ENCODE results near the gene MAPKAPK5. TPM values are rescaled to one million over a fixed set of nuclear protein-coding genes. Genes with fewer than 3 reads are reported as not detected.
"Not testable (repeated sequence)": the region's sequence is repeated elsewhere in the genome, so short reads cannot be mapped to it uniquely, and the experiment has no call there.

MAPKAPK5 gene
- total RNA-seq, 3 donors from 2014 or later (not counting 1 experiment from before 2014, with no cell fraction given) = 54.8 to 64.9 (median 63.5) TPM

- H3K27ac Mint-ChIP-seq = no peak overlapping the region
- peaks cover 8 to 33% of the 10 kb centered on the region in 2 donors for H3K27me3 Mint-ChIP-seq (ENCODE audit: low read depth in 2 of 2)
- no peaks in the 10 kb centered on the region for H3K9me3 ChIP-seq (ENCODE audit: control insufficient read depth, insufficient read depth, low read length)
- no peaks in the 10 kb centered on the region for H3K36me3 ChIP-seq (ENCODE audit: control insufficient read depth, insufficient read depth, low read length)
- no peaks in the 10 kb centered on the region for H3K36me3 Mint-ChIP-seq
- no peaks in the 10 kb centered on the region for H3K4me1 ChIP-seq (ENCODE audit: control insufficient read depth, insufficient read depth, low read length)
- no peaks in the 10 kb centered on the region for H3K4me1 Mint-ChIP-seq
- H3K4me3 Mint-ChIP-seq = no peak overlapping the region
- no peaks in the 10 kb centered on the region for H3K27me3 ChIP-seq (ENCODE audit: control insufficient read depth, insufficient read depth, low read length)
- H3K4me3 ChIP-seq (ENCODE audit: low read length) = no peak overlapping the region
- intact Hi-C loops (cut with micrococcal nuclease) = no loop called here
- TF ChIP-seq, protein P1, sequence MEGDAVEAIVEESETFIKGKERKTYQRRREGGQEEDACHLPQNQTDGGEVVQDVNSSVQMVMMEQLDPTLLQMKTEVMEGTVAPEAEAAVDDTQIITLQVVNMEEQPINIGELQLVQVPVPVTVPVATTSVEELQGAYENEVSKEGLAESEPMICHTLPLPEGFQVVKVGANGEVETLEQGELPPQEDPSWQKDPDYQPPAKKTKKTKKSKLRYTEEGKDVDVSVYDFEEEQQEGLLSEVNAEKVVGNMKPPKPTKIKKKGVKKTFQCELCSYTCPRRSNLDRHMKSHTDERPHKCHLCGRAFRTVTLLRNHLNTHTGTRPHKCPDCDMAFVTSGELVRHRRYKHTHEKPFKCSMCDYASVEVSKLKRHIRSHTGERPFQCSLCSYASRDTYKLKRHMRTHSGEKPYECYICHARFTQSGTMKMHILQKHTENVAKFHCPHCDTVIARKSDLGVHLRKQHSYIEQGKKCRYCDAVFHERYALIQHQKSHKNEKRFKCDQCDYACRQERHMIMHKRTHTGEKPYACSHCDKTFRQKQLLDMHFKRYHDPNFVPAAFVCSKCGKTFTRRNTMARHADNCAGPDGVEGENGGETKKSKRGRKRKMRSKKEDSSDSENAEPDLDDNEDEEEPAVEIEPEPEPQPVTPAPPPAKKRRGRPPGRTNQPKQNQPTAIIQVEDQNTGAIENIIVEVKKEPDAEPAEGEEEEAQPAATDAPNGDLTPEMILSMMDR (IDR thresholded peaks at IDR 0.05) = no peak
- 75% methylated on average over 3 of the region's 3 CpGs for whole genome bisulfite sequencing (ENCODE audit: insufficient coverage)
- no peaks in the 10 kb centered on the region for H3K9me3 Mint-ChIP-seq
- DNase-seq = no peak
- ATAC-seq = no peak
- H3K27ac ChIP-seq (ENCODE audit: low read length) = no peak overlapping the region
These were observed 18.1 kb upstream of the MAPKAPK5 start for GRCh38 chr12:111823891-111824290.

DNA sequence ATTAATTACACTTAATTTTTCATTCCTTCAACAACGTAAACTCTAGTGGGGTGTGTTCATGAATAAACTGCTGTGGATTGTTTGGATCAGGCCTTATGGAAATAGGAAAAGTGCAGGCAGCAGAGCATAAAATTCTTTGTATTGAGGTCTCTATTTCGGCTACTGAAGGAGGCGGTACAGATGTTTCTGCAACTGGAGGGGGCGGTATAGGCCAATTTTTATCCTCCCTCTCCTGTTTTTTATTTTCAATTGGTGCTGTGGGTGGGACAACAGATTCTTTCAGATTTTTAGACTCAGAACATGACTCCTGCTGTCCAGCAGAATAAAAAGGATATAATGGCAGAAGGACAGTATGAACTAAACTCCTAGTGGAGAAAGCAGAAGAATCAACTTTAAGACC, 17.7 kb upstream of the MAPKAPK5 start:
- H3K27ac ChIP-seq (ENCODE audit: low read length); intact Hi-C loops (cut with micrococcal nuclease); H3K4me1 ChIP-seq (ENCODE audit: control insufficient read depth, insufficient read depth, low read length); H3K9me3 ChIP-seq (ENCODE audit: control insufficient read depth, insufficient read depth, low read length); H3K36me3 ChIP-seq (ENCODE audit: control insufficient read depth, insufficient read depth, low read length); H3K4me3 Mint-ChIP-seq; ATAC-seq; H3K4me3 ChIP-seq (ENCODE audit: low read length); H3K27ac Mint-ChIP-seq; H3K36me3 Mint-ChIP-seq; H3K9me3 Mint-ChIP-seq; H3K4me1 Mint-ChIP-seq; H3K27me3 ChIP-seq (ENCODE audit: control insufficient read depth, insufficient read depth, low read length): not testable (repeated sequence)
- 61% methylated on average over 3 of the region's 4 CpGs for WGBS (ENCODE audit: insufficient coverage)
- DNase-seq = peak in 1 of 2 donors; percentile 31
- peaks cover 7 to 31% of the 10 kb centered on the region in 2 donors for H3K27me3 Mint-ChIP-seq (ENCODE audit: low read depth in 2 of 2)

DNA sequence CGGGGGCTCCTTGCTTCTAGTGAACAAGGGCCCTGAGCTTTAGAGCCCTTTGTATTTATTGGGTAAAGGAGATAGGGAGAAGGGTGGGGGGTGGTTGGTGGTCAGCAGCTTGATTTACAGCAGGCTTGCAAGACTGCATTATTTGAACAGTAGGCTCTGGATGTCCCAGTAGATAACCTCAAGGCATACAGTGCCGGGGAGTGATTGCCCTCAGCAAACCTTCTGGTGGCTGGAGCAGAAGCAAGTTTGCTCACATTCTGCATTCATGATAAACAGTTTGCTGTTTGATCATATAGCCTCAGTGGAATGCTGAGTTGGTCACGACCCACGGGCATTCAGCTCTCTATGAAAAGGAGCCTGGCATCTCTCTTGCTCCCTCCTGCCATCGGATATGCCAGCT, 16.5 kb upstream of the MAPKAPK5 start:
- no peak overlapping the region for H3K4me3 ChIP-seq (ENCODE audit: low read length)
- no peaks in the 10 kb centered on the region for H3K27me3 ChIP-seq (ENCODE audit: control insufficient read depth, insufficient read depth, low read length)
- TF ChIP-seq, protein P1 (IDR thresholded peaks at IDR 0.05) = no peak
- H3K27ac Mint-ChIP-seq = no peak overlapping the region
- intact Hi-C loops (cut with micrococcal nuclease) = no loop called here
- no peak overlapping the region for H3K4me3 Mint-ChIP-seq
- WGBS (ENCODE audit: insufficient coverage) = 83% methylated on average over 5 of the region's 5 CpGs
- H3K27ac ChIP-seq (ENCODE audit: low read length) = no peak overlapping the region
- H3K9me3 Mint-ChIP-seq = no peaks in the 10 kb centered on the region
- no peaks in the 10 kb centered on the region for H3K9me3 ChIP-seq (ENCODE audit: control insufficient read depth, insufficient read depth, low read length)
- H3K4me1 Mint-ChIP-seq = no peaks in the 10 kb centered on the region
- H3K36me3 Mint-ChIP-seq = no peaks in the 10 kb centered on the region
- no peak for ATAC-seq
- no peak for DNase-seq
- H3K27me3 Mint-ChIP-seq (ENCODE audit: low read depth in 2 of 2) = peaks cover 4 to 19% of the 10 kb centered on the region in 2 donors
- no peaks in the 10 kb centered on the region for H3K36me3 ChIP-seq (ENCODE audit: control insufficient read depth, insufficient read depth, low read length)
- H3K4me1 ChIP-seq (ENCODE audit: control insufficient read depth, insufficient read depth, low read length) = no peaks in the 10 kb centered on the region

- H3K27me3 Mint-ChIP-seq (ENCODE audit: low read depth in 2 of 2) = peaks cover 0 to 15% of the 10 kb centered on the region in 2 donors
- H3K4me1 Mint-ChIP-seq = no peaks in the 10 kb centered on the region
- no peak overlapping the region for H3K4me3 ChIP-seq (ENCODE audit: low read length)
- no peaks in the 10 kb centered on the region for H3K36me3 Mint-ChIP-seq
- no peak for DNase-seq
- no peak overlapping the region for H3K4me3 Mint-ChIP-seq
- no peak overlapping the region for H3K27ac ChIP-seq (ENCODE audit: low read length)
- no peaks in the 10 kb centered on the region for H3K27me3 ChIP-seq (ENCODE audit: control insufficient read depth, insufficient read depth, low read length)
- no peaks in the 10 kb centered on the region for H3K9me3 ChIP-seq (ENCODE audit: control insufficient read depth, insufficient read depth, low read length)
- no peaks in the 10 kb centered on the region for H3K9me3 Mint-ChIP-seq
- no peak for ATAC-seq
- H3K4me1 ChIP-seq (ENCODE audit: control insufficient read depth, insufficient read depth, low read length) = no peaks in the 10 kb centered on the region
- TF ChIP-seq, protein P1 (IDR thresholded peaks at IDR 0.05) = no peak
- intact Hi-C loops (cut with micrococcal nuclease) = no loop called here
- H3K36me3 ChIP-seq (ENCODE audit: control insufficient read depth, insufficient read depth, low read length) = no peaks in the 10 kb centered on the region
- H3K27ac Mint-ChIP-seq = no peak overlapping the region
- 87% methylated on average over 3 of the region's 3 CpGs for WGBS (ENCODE audit: insufficient coverage)
These were observed 15.7 kb upstream of the MAPKAPK5 start for GRCh38 chr12:111826316-111826715.
